ENCODE data around the gene ATP8A2. TPM values are rescaled to one million over a fixed set of nuclear protein-coding genes. Genes with fewer than 3 reads are reported as not detected.

The ATP8A2 gene
- total RNA-seq, 2 donors from 2014 or later = 0.23 to 6.1 TPM

- Histone ChIP-seq H3K36me3 (no peaks in the 10 kb centered on the region), H3K9me3 (no peaks in the 10 kb centered on the region), H3K27ac (no peak overlapping the region), H3K4me3 (no peak overlapping the region), H3K4me1 (replicated peaks) (no peaks in the 10 kb centered on the region), H3K27me3 (replicated peaks; ENCODE audit: insufficient read depth) (no peaks in the 10 kb centered on the region)
- TF ChIP-seq POLR2A (IDR thresholded peaks at IDR 0.05) (no peak), POLR2AphosphoS5 (IDR thresholded peaks at IDR 0.05) (no peak), CTCF (IDR thresholded peaks at IDR 0.05) (no peak)
- no peak for DNase-seq (ENCODE audit: low spot score)
- WGBS = 62% methylated on average over 1 of the region's 1 CpG
- intact Hi-C loops (cut with DNase I) = no loop called here
Measured at GRCh38 chr13:25406377-25406776, 34.6 kb downstream of the ATP8A2 start.

GRCh38 chr13:25409938-25410337 lies 38.2 kb downstream of the ATP8A2 start:
- no peak for TF ChIP-seq CTCF (IDR thresholded peaks at IDR 0.05)
- no peak for TF ChIP-seq POLR2AphosphoS5 (IDR thresholded peaks at IDR 0.05)
- TF ChIP-seq POLR2A (IDR thresholded peaks at IDR 0.05) = no peak
- no peaks in the 10 kb centered on the region for H3K4me1 ChIP-seq (replicated peaks)
- H3K27me3 ChIP-seq (replicated peaks; ENCODE audit: insufficient read depth) = no peaks in the 10 kb centered on the region
- H3K36me3 ChIP-seq = no peaks in the 10 kb centered on the region
- H3K27ac ChIP-seq = no peak overlapping the region
- no peaks in the 10 kb centered on the region for H3K9me3 ChIP-seq
- 79% methylated on average over 5 of the region's 5 CpGs for WGBS
- DNase-seq (ENCODE audit: low spot score) = no peak
- intact Hi-C loops (cut with DNase I) = no loop called here
- H3K4me3 ChIP-seq = no peak overlapping the region

GRCh38 chr13:25415241-25415640 lies 43.5 kb downstream of the ATP8A2 start:
- 46% methylated on average over 1 of the region's 1 CpG for whole genome bisulfite sequencing
- no peaks in the 10 kb centered on the region for H3K27me3 ChIP-seq (replicated peaks; ENCODE audit: insufficient read depth)
- DNase-seq (ENCODE audit: low spot score) = no peak
- H3K4me3 ChIP-seq = no peak overlapping the region
- no peaks in the 10 kb centered on the region for H3K4me1 ChIP-seq (replicated peaks)
- intact Hi-C loops (cut with DNase I) = no loop called here
- H3K9me3 ChIP-seq = no peaks in the 10 kb centered on the region
- H3K36me3 ChIP-seq = no peaks in the 10 kb centered on the region
- H3K27ac ChIP-seq = no peak overlapping the region
- TF ChIP-seq POLR2AphosphoS5 (IDR thresholded peaks at IDR 0.05) = no peak
- TF ChIP-seq CTCF (IDR thresholded peaks at IDR 0.05) = no peak
- TF ChIP-seq POLR2A (IDR thresholded peaks at IDR 0.05) = no peak

GRCh38 chr13:25417535-25417934 lies 45.8 kb downstream of the ATP8A2 start:
- Histone ChIP-seq H3K9me3 (no peaks in the 10 kb centered on the region), H3K27me3 (replicated peaks; ENCODE audit: insufficient read depth) (no peaks in the 10 kb centered on the region), H3K36me3 (no peaks in the 10 kb centered on the region), H3K4me1 (replicated peaks) (no peaks in the 10 kb centered on the region), H3K4me3 (no peak overlapping the region), H3K27ac (no peak overlapping the region)
- WGBS = 75% methylated on average over 2 of the region's 2 CpGs
- no peak for DNase-seq (ENCODE audit: low spot score)
- TF ChIP-seq CTCF (IDR thresholded peaks at IDR 0.05) (no peak), POLR2AphosphoS5 (IDR thresholded peaks at IDR 0.05) (no peak), POLR2A (IDR thresholded peaks at IDR 0.05) (no peak)
- intact Hi-C loops (cut with DNase I) = no loop called here

- intact Hi-C loops (cut with DNase I) = no loop called here
- TF ChIP-seq POLR2A (IDR thresholded peaks at IDR 0.05) (no peak), CTCF (IDR thresholded peaks at IDR 0.05) (no peak), POLR2AphosphoS5 (IDR thresholded peaks at IDR 0.05) (no peak)
- 74% methylated on average over 2 of the region's 2 CpGs for WGBS
Measured at GRCh38 chr13:25420161-25420560, 48.4 kb downstream of the ATP8A2 start.

More at GRCh38 chr13:25420161-25420560, 48.4 kb downstream of the ATP8A2 start:
- Histone ChIP-seq H3K9me3 (no peaks in the 10 kb centered on the region), H3K27me3 (replicated peaks; ENCODE audit: insufficient read depth) (no peaks in the 10 kb centered on the region), H3K4me3 (no peak overlapping the region), H3K36me3 (no peaks in the 10 kb centered on the region), H3K4me1 (replicated peaks) (no peaks in the 10 kb centered on the region), H3K27ac (no peak overlapping the region)
- DNase-seq (ENCODE audit: low spot score) = no peak
